ENCODE data around the gene ZSWIM6.
A peak's percentile ranks its signal among the peaks of the same experiment; 100 is the strongest.

Gene ZSWIM6

GRCh38 chr5:61331407-61332357 is at the start of gene ZSWIM6:
ZSWIM6 (plus strand) TSS chr5:61332258; CDS start chr5:61332273, 15 bp downstream.
- peak; percentile 99 for DNase-seq

DNA sequence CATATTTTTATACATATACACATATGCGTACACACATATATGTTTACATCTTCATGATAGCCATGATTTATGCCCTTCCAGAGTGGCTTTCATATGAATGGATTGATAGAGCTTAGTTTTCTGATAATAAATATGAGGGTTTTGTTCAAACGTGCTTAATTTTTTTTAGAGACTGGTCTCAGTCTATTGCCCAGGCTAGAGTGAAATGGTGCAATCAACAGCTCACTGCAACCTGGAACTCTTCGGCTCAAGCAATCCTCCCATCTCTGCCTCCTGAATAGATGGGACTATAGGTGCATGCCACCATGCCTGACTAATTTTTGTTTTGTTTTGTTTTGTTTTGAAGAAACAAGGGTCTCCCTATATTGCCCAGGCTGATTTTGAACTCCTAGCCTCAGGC is 48.6 kb upstream of the ZSWIM6 start:
- DNase-seq = no peak

DNA sequence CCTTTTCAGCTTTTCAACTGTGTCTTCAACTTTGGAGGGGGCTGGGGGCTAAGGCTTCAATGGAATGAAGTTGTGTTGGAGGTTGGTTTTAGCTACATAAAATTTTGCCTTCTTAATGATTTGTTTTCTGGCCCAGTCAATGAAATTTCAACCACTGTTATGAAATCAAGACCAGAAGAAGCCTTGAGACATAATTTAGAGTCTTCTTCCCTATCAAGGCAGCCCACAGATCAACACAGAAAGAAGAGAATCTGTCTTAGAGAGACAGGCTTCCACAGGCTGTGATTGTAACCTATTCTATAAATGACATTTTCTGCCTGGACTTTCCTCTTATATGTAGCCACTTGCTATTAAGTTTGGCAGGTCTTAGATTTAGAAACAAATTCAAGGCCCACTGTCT is 46.5 kb upstream of the ZSWIM6 start:
- DNase-seq = no peak

GRCh38 chr5:61286446-61287132 is 45.5 kb upstream of the ZSWIM6 start:
- no peak for DNase-seq

DNA sequence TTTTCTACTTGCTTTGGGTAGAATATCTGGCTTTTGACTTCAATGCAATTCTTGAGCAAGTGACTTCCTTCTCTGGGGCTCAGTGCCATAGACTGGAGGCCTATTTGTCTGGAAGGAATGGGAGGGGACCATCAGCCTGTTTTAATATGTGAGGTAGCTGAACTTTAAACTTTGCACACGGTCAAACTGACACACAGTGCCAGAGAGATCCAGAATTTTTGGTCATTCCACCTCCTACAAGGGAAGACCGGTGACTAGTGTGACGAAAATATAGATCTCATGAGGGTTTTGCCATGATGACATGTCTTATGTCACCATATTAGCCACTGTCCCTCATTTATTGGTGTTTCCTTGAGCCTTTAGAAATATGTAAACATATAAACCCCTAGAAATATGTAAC is 44.6 kb upstream of the ZSWIM6 start:
- DNase-seq = no peak

- no peak for DNase-seq
Observed at GRCh38 chr5:61289241-61289640, 42.8 kb upstream of the ZSWIM6 start.

- DNase-seq = no peak
Observed at GRCh38 chr5:61289669-61290306, 42.3 kb upstream of the ZSWIM6 start.

- no peak for DNase-seq
Observed at GRCh38 chr5:61290791-61291210, 41.3 kb upstream of the ZSWIM6 start.

GRCh38 chr5:61292062-61292657 is 39.9 kb upstream of the ZSWIM6 start:
- no peak for DNase-seq

- DNase-seq = no peak
Observed at GRCh38 chr5:61293071-61293470, 39.0 kb upstream of the ZSWIM6 start.

- DNase-seq = no peak
Observed at GRCh38 chr5:61293873-61294272, 38.2 kb upstream of the ZSWIM6 start.

- no peak for DNase-seq
Observed at GRCh38 chr5:61295365-61295764, 36.7 kb upstream of the ZSWIM6 start.

- DNase-seq = no peak
Observed at GRCh38 chr5:61298066-61298465, 34.0 kb upstream of the ZSWIM6 start.

DNA sequence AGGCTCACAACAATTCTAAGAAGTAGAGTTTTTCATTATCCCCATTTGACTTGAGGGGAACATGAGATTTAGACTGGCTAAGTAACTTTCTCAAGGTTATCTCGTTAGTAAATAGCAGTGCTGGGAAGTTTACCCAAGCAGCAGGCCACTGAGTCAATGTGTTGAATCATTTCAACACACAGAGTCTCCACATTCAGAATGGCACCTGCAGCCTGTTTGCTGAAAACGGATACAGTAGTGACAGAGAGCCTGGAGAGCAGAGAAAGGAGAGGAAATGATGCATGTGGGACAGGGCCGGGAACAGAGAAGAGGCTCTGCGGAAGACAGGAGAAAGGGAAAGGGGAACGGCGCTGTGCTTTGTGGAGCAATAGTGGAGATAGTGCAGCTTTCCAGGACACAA is 33.5 kb upstream of the ZSWIM6 start:
- no peak for DNase-seq

- DNase-seq = no peak
Observed at GRCh38 chr5:61299261-61299681, 32.8 kb upstream of the ZSWIM6 start.

DNA sequence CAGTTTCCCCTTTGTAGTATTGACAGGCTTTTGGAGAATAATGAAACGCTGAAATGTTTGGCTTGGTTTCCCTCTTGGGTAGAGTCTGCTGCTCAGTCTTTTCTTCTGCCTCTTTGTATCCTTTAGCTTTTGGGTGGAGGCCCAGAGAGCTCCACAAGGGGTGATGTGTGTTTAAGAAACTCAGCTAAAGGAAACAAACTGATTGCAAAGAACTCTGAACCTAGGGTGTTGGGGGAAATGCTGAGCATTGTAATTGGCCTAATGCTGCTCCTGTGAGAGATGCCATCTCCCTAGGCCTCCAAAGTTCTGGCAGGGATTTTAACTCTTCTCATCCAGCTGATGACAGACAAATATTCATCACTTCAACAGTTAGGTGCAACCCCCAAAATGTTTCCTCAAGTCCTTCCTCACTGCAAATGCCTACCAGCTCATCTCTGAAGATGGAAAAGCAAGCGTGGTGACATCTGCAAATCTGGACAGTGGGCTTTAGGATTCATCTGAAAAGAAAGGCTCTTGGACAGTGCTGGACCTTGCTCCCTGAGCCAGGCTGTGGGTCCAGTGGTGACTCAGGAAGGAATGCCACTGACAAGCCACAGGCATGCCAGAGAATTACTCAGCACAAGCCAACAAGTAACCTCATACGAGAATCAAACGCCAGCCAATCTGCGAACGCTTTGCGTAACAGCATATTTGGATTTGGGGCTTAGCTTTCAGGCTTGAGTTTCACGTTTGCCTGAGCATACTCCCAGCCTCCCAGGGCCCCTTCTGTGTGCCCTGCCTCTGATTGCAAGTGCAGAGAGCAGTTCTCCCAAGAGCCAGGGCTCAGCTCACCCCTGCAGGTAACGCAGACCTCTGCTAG is 30.5 kb upstream of the ZSWIM6 start:
- no peak for DNase-seq

- DNase-seq = no peak
Observed at GRCh38 chr5:61302200-61302563, 29.9 kb upstream of the ZSWIM6 start.

- no peak for DNase-seq
Observed at GRCh38 chr5:61303346-61303745, 28.7 kb upstream of the ZSWIM6 start.

DNA sequence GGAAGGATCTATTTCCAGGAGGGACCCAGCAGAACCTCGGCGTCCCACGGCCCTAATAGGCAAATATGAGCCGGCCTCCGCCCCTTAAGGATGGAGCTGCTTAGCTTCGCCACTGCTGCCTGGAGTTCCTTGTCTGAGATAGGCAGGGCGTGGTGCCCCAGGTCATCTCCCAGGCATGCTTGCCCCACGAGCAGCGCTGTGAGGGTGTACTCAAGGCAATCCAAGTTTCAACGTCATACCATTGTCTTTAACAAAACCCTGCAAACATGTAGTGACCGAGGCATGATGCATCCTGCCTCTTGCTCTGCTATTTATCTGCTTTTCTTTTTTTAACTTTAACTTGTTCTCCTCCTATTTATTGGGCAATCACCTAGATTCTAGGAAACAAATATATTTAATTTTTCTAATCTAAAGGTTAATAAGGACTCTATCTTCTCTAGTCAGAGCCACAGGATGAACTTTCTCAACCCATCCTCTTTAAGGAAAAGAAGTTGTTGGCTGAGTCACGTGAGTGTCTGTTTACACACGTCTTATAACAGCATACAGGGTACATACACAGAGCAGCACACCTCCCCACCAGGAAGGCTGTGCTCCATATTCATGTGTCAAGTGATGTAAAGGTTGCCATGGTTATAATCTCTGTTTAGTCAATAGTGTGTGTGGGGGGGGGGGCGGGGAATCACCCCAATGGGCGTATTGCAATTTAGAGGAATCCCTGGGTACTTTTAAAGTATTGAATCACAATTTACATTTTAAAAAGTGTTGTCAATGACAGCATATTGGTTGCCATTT is 27.3 kb upstream of the ZSWIM6 start:
- DNase-seq = no peak

- DNase-seq = no peak
Observed at GRCh38 chr5:61306531-61307131, 25.4 kb upstream of the ZSWIM6 start.

GRCh38 chr5:61307191-61307590 is 24.9 kb upstream of the ZSWIM6 start:
- no peak for DNase-seq
